HFFc6 (cell line): ENCODE data around the gene MAPKAPK3. TPM values are rescaled to one million over a fixed set of nuclear protein-coding genes. Genes with fewer than 3 reads are reported as not detected.

Experiments used
- DNase-seq: peaks from one replicate; pipeline ENCODE4 v3.0.0-alpha.2; 2018
- H3K27ac Mint-ChIP-seq: 2 replicates; pipeline ENCODE4 v1.8.0; 2020; ENCODE audit warnings: mild to moderate bottlenecking, mixed read lengths
- H3K27me3 Mint-ChIP-seq: 2 replicates; pipeline ENCODE4 v1.8.0; 2021; ENCODE audit warnings: mild to moderate bottlenecking, moderate library complexity, mixed read lengths; ENCODE audit not compliant: insufficient read depth
- H3K36me3 Mint-ChIP-seq: 2 replicates; pipeline ENCODE4 v1.8.0; 2021; ENCODE audit warnings: low read depth, mixed read lengths
- H3K4me1 Mint-ChIP-seq: 2 replicates; pipeline ENCODE4 v1.8.0; 2020; ENCODE audit warnings: low read depth, mixed read lengths
- H3K4me3 Mint-ChIP-seq: 2 replicates; pipeline ENCODE4 v1.8.0; 2020; ENCODE audit warnings: mild to moderate bottlenecking, moderate library complexity, mixed read lengths
- H3K9me3 Mint-ChIP-seq: 2 replicates; pipeline ENCODE4 v1.8.0; 2020; ENCODE audit warnings: mild to moderate bottlenecking, mixed read lengths
- CTCF ChIP-seq: fragments of 200-600 bp; sonication (generic); IDR thresholded peaks from 2 replicates; pipeline ENCODE4 v1.5.0; 2021; ENCODE audit warnings: antibody characterized with exemption, mild to moderate bottlenecking
- total RNA-seq, 6 experiments: library from RNA; stranded (reverse); fragmentation: NEBNext Ultra II Directional; extraction: Animal tissue kit (Norgen Biotek cat#: 25700); gene quantifications; 2 replicates in 1 of 6; 3 replicates in 5 of 6; pipeline ENCODE4 v1.2.3, GENCODE V29; 2021

The MAPKAPK3 gene
- total RNA-seq, 6 experiments from 2014 or later = 60.5 to 65.5 (median 62.8) TPM

GRCh38 chr3:50625231-50626182, 8.6 kb downstream of the MAPKAPK3 start:
- Mint-ChIP-seq H3K36me3 (peaks cover 17% of the 10 kb centered on the region), H3K4me3 (no peak overlapping the region), H3K27ac (peak overlapping the region; percentile 73), H3K4me1 (peaks cover 66% of the 10 kb centered on the region), H3K9me3 (no peaks in the 10 kb centered on the region), H3K27me3 (no peaks in the 10 kb centered on the region; the same call in 1 of the 2 replicates)
- no peak for TF ChIP-seq CTCF
- no peak for DNase-seq

GRCh38 chr3:50626401-50626800, 9.4 kb downstream of the MAPKAPK3 start:
- TF ChIP-seq CTCF = no peak
- H3K36me3 Mint-ChIP-seq = peaks cover 13% of the 10 kb centered on the region
- no peak overlapping the region for H3K4me3 Mint-ChIP-seq
- DNase-seq = no peak
- peaks cover 68% of the 10 kb centered on the region for H3K4me1 Mint-ChIP-seq
- no peaks in the 10 kb centered on the region; the same call in 1 of the 2 replicates for H3K27me3 Mint-ChIP-seq
- H3K9me3 Mint-ChIP-seq = no peaks in the 10 kb centered on the region
- H3K27ac Mint-ChIP-seq = peak overlapping the region; percentile 98

- Mint-ChIP-seq H3K27ac (peak overlapping the region; percentile 98), H3K9me3 (no peaks in the 10 kb centered on the region), H3K36me3 (peaks cover 13% of the 10 kb centered on the region), H3K4me1 (peaks cover 80% of the 10 kb centered on the region), H3K4me3 (peak overlapping the region; percentile 72), H3K27me3 (no peaks in the 10 kb centered on the region; the same call in 1 of the 2 replicates)
- peak; percentile 95 for DNase-seq
- TF ChIP-seq CTCF = peak; percentile 73
Measured at GRCh38 chr3:50627407-50628051, 10.6 kb downstream of the MAPKAPK3 start.

- DNase-seq = no peak
- TF ChIP-seq CTCF = no peak
- Mint-ChIP-seq H3K36me3 (peaks cover 13% of the 10 kb centered on the region), H3K4me1 (peaks cover 89% of the 10 kb centered on the region), H3K4me3 (no peak overlapping the region), H3K27ac (peak overlapping the region; percentile 98), H3K27me3 (no peaks in the 10 kb centered on the region; the same call in 1 of the 2 replicates), H3K9me3 (no peaks in the 10 kb centered on the region)
Measured at GRCh38 chr3:50628601-50629000, 11.7 kb downstream of the MAPKAPK3 start.

- no peak for DNase-seq
- H3K27me3 Mint-ChIP-seq = no peaks in the 10 kb centered on the region; the same call in 1 of the 2 replicates
Measured at GRCh38 chr3:50630394-50630793, 13.4 kb downstream of the MAPKAPK3 start.

More at GRCh38 chr3:50630394-50630793, 13.4 kb downstream of the MAPKAPK3 start:
- Mint-ChIP-seq H3K4me1 (peaks cover 73% of the 10 kb centered on the region), H3K9me3 (no peaks in the 10 kb centered on the region), H3K36me3 (no peaks in the 10 kb centered on the region), H3K27ac (peak overlapping the region; percentile 26; the same call in 1 of the 2 replicates), H3K4me3 (no peak overlapping the region)
- no peak for TF ChIP-seq CTCF
